Osteoblast (primary cell): ENCODE data around the gene CD320. TPM values are rescaled to one million over a fixed set of nuclear protein-coding genes. Genes with fewer than 3 reads are reported as not detected.

Experiments used
- DNase-seq: peaks from one replicate; pipeline ENCODE4 v3.0.0; 2011; ENCODE audit warnings: low spot score, mixed read lengths; ENCODE audit not compliant: insufficient read length; ENCODE audit errors: missing footprints
- H2AFZ ChIP-seq: 2 replicates; pipeline ENCODE4 v1.6.0; 2011; ENCODE audit warnings: mild to moderate bottlenecking, low read length
- H3K27ac ChIP-seq: 2 replicates; pipeline ENCODE4 v1.5.1; 2011; ENCODE audit warnings: mild to moderate bottlenecking, low read depth, low read length, moderate library complexity
- H3K27me3 ChIP-seq: 2 replicates; pipeline ENCODE4 v1.6.0; 2012; ENCODE audit warnings: mild to moderate bottlenecking, control low read depth, inconsistent platforms, low read length, moderate library complexity; ENCODE audit not compliant: insufficient read depth
- H3K36me3 ChIP-seq: 2 replicates; pipeline ENCODE4 v1.5.1; 2011; ENCODE audit warnings: mild to moderate bottlenecking, low read length, control low read depth, moderate library complexity; ENCODE audit not compliant: insufficient read depth
- H3K4me1 ChIP-seq: 2 replicates; pipeline ENCODE4 v1.5.1; 2011; ENCODE audit warnings: mild to moderate bottlenecking, low read length, control low read depth, moderate library complexity; ENCODE audit not compliant: insufficient read depth
- H3K4me2 ChIP-seq: 2 replicates; pipeline ENCODE4 v1.6.0; 2011; ENCODE audit warnings: mild to moderate bottlenecking, low read length; ENCODE audit not compliant: insufficient read depth
- H3K4me3 ChIP-seq: fragments of 200-600 bp; sonication (generic); 3 replicates; pipeline ENCODE4 v1.5.1; 2012; ENCODE audit warnings: mild to moderate bottlenecking, low read length, inconsistent platforms; ENCODE audit not compliant: insufficient read depth
- H3K79me2 ChIP-seq: 2 replicates; pipeline ENCODE4 v1.6.0; 2012; ENCODE audit warnings: mild to moderate bottlenecking, low read length, control low read depth, inconsistent platforms; ENCODE audit not compliant: insufficient read depth
- H3K9me3 ChIP-seq: 2 replicates; pipeline ENCODE4 v1.5.1; 2011; ENCODE audit warnings: low read depth, low read length, control low read depth
- H4K20me1 ChIP-seq: 2 replicates; pipeline ENCODE4 v1.6.0; 2012; ENCODE audit warnings: mild to moderate bottlenecking, low read length, control low read depth; ENCODE audit not compliant: insufficient read depth
- CTCF ChIP-seq: IDR thresholded peaks from 2 replicates; pipeline ENCODE4 v1.5.1; 2011; ENCODE audit warnings: mild to moderate bottlenecking, low read depth, low read length, moderate library complexity; ENCODE audit errors: extremely low read depth
- total RNA-seq: library from RNA; depleted of rRNA; stranded (reverse); fragments of >200 nt; gene quantifications from 2 replicates; pipeline ENCODE4 v1.2.3, GENCODE V29; 2012

Gene CD320
- total RNA-seq, 1 donor = 22.8 TPM

GRCh38 chr19:8257052-8257443, 51.1 kb downstream of the CD320 start:
- no peak for TF ChIP-seq CTCF
- peaks cover 3% of the 10 kb centered on the region for H3K4me1 ChIP-seq
- DNase-seq = peak; percentile 51

GRCh38 chr19:8256276-8257051, 51.7 kb downstream of the CD320 start:
- Histone ChIP-seq H3K4me2 (no peak overlapping the region), H3K36me3 (no peaks in the 10 kb centered on the region), H3K4me3 (no peak overlapping the region), H2AFZ (no peak overlapping the region), H3K79me2 (no peaks in the 10 kb centered on the region), H3K9me3 (no peaks in the 10 kb centered on the region), H3K4me1 (peaks cover 3% of the 10 kb centered on the region), H3K27me3 (no peaks in the 10 kb centered on the region), H4K20me1 (no peaks in the 10 kb centered on the region), H3K27ac (no peak overlapping the region)
- DNase-seq = peak; percentile 83
- TF ChIP-seq CTCF = no peak

More at GRCh38 chr19:8257052-8257443, 51.1 kb downstream of the CD320 start:
- Histone ChIP-seq H3K79me2 (no peaks in the 10 kb centered on the region), H3K4me2 (no peak overlapping the region), H3K27ac (no peak overlapping the region), H3K4me3 (no peak overlapping the region), H3K9me3 (no peaks in the 10 kb centered on the region), H4K20me1 (no peaks in the 10 kb centered on the region), H2AFZ (no peak overlapping the region), H3K27me3 (no peaks in the 10 kb centered on the region), H3K36me3 (no peaks in the 10 kb centered on the region)

GRCh38 chr19:8255426-8256125, 52.6 kb downstream of the CD320 start:
- Histone ChIP-seq H3K27me3 (no peaks in the 10 kb centered on the region), H3K36me3 (no peaks in the 10 kb centered on the region), H3K4me1 (peaks cover 3% of the 10 kb centered on the region), H2AFZ (no peak overlapping the region), H3K9me3 (no peaks in the 10 kb centered on the region), H4K20me1 (no peaks in the 10 kb centered on the region), H3K4me2 (no peak overlapping the region), H3K27ac (no peak overlapping the region), H3K79me2 (no peaks in the 10 kb centered on the region), H3K4me3 (no peak overlapping the region)
- peak; percentile 69 for DNase-seq
- no peak for TF ChIP-seq CTCF

GRCh38 chr19:8254286-8255001, 53.7 kb downstream of the CD320 start:
- no peaks in the 10 kb centered on the region for H3K27me3 ChIP-seq
- no peak overlapping the region for H3K27ac ChIP-seq
- H3K36me3 ChIP-seq = no peaks in the 10 kb centered on the region
- no peaks in the 10 kb centered on the region for H3K79me2 ChIP-seq
- H4K20me1 ChIP-seq = no peaks in the 10 kb centered on the region
- no peak for TF ChIP-seq CTCF
- H3K4me3 ChIP-seq = no peak overlapping the region
- H3K4me1 ChIP-seq = peaks cover 3% of the 10 kb centered on the region
- no peak overlapping the region for H3K4me2 ChIP-seq
- H3K9me3 ChIP-seq = no peaks in the 10 kb centered on the region
- no peak overlapping the region for H2AFZ ChIP-seq
- DNase-seq = peak; percentile 74
